22Rv1 (cell line): ENCODE data around the gene GAA.

ENCODE experiments used
- H3K27ac ChIP-seq: fragments of 450-650 bp; 2 replicates; pipeline ENCODE4 v1.5.1; 2017
- ZFX ChIP-seq: fragments of 450-650 bp; IDR thresholded peaks from 2 replicates; pipeline ENCODE4 v1.6.1; 2017; ENCODE audit warnings: antibody characterized with exemption, borderline replicate concordance
- TF ChIP-seq, protein P1 (sequence below): fragments of 450-650 bp; IDR thresholded peaks from 2 replicates; pipeline ENCODE4 v1.5.1; 2017; ENCODE audit warnings: mild to moderate bottlenecking

Gene GAA

GRCh38 chr17:80166446-80166845 is 65.1 kb downstream of the GAA start:
- no peak overlapping the region for H3K27ac ChIP-seq
- TF ChIP-seq ZFX, result no peak
- TF ChIP-seq, protein P1, sequence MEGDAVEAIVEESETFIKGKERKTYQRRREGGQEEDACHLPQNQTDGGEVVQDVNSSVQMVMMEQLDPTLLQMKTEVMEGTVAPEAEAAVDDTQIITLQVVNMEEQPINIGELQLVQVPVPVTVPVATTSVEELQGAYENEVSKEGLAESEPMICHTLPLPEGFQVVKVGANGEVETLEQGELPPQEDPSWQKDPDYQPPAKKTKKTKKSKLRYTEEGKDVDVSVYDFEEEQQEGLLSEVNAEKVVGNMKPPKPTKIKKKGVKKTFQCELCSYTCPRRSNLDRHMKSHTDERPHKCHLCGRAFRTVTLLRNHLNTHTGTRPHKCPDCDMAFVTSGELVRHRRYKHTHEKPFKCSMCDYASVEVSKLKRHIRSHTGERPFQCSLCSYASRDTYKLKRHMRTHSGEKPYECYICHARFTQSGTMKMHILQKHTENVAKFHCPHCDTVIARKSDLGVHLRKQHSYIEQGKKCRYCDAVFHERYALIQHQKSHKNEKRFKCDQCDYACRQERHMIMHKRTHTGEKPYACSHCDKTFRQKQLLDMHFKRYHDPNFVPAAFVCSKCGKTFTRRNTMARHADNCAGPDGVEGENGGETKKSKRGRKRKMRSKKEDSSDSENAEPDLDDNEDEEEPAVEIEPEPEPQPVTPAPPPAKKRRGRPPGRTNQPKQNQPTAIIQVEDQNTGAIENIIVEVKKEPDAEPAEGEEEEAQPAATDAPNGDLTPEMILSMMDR, result no peak

GRCh38 chr17:80168371-80168770 is 67.0 kb downstream of the GAA start:
- no peak for TF ChIP-seq ZFX
- TF ChIP-seq, protein P1, result no peak
- H3K27ac ChIP-seq, result no peak overlapping the region

DNA sequence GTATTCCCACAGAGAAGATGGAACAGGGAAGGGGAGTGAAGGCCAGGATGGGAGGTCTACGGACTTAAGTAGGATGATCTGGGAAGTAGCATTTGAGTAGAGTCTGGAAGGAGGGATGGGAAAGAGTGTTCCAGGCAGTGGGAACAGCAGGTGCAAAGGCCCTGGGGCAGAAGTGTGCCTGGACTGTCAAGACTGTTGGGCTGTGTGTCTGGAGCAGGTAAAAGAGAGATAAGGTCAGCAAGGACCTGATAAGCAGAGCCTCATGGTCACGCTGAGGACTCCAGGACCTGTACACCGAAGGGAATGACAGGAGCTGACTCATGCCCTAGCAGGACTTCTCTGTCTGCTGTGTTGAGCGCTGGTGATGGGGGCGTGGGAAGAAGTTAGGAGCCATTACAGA is 67.7 kb downstream of the GAA start:
- TF ChIP-seq, protein P1, result no peak
- no peak for TF ChIP-seq ZFX
- no peak overlapping the region; the same call in 1 of the 2 replicates for H3K27ac ChIP-seq
